HCT116 (cell line): Measurements from ENCODE around the gene SLC12A8.

Experiments
- ATF3 ChIP-seq: IDR thresholded peaks from 2 replicates; pipeline ENCODE4 v1.6.1; 2012
- CTCF ChIP-seq, 3 experiments: fragments of 200-600 bp in 1 of 3; sonication (generic) in 1 of 3; IDR thresholded peaks in 2 of 3; conservative IDR thresholded peaks in 1 of 3; 2 replicates each; pipeline ENCODE4 v1.5.1; 2012 to 2017; ENCODE audit warnings: low read depth in 2 of 3, low read length in 2 of 3, antibody characterized with exemption in 1 of 3, borderline replicate concordance in 1 of 3, control low read depth in 1 of 3, mild to moderate bottlenecking in 1 of 3, mixed read lengths in 1 of 3, mixed run types in 1 of 3, moderate library complexity in 1 of 3; ENCODE audit not compliant: insufficient read depth in 1 of 3
- EZH2 ChIP-seq: fragments of 200-600 bp; sonication (generic); IDR thresholded peaks from 2 replicates; pipeline ENCODE4 v1.6.1; 2017; ENCODE audit warnings: antibody characterized with exemption, mixed run types
- EZH2phosphoT487 ChIP-seq: fragments of 200-600 bp; IDR thresholded peaks from 2 replicates; pipeline ENCODE4 v1.6.1; 2018; ENCODE audit warnings: antibody characterized with exemption, borderline replicate concordance
- JUND ChIP-seq: IDR thresholded peaks from 2 replicates; pipeline ENCODE4 v1.6.1; 2012
- MAX ChIP-seq: IDR thresholded peaks from 2 replicates; pipeline ENCODE4 v1.6.1; 2012
- POLR2A ChIP-seq: IDR thresholded peaks from 2 replicates; pipeline ENCODE4 v1.7.0; 2011; ENCODE audit warnings: borderline replicate concordance; ENCODE audit not compliant: insufficient read depth, insufficient read length; ENCODE audit errors: extremely low read depth
- POLR2AphosphoS5 ChIP-seq: IDR thresholded peaks from 2 replicates; pipeline ENCODE4 v1.6.1; 2011; ENCODE audit warnings: mild to moderate bottlenecking, low read depth, low read length, moderate library complexity
- SP1 ChIP-seq: IDR thresholded peaks from 2 replicates; pipeline ENCODE4 v1.6.1; 2012; ENCODE audit warnings: low read depth
- TCF7L2 ChIP-seq: IDR thresholded peaks from 2 replicates; pipeline ENCODE4 v1.7.0; 2011; ENCODE audit warnings: borderline replicate concordance, inconsistent platforms; ENCODE audit not compliant: insufficient read depth, insufficient read length; ENCODE audit errors: extremely low read depth
- ZNF274 ChIP-seq: fragments of 200-500 bp; sonication (Bioruptor generic); IDR thresholded peaks from 2 replicates; pipeline ENCODE4 v1.6.1; 2014; ENCODE audit warnings: mild to moderate bottlenecking, low read depth, low read length, inconsistent platforms
- TF ChIP-seq, protein P1 (sequence below): IDR thresholded peaks from 2 replicates; pipeline ENCODE4 v1.6.1; 2012; ENCODE audit warnings: low read depth

DNA sequence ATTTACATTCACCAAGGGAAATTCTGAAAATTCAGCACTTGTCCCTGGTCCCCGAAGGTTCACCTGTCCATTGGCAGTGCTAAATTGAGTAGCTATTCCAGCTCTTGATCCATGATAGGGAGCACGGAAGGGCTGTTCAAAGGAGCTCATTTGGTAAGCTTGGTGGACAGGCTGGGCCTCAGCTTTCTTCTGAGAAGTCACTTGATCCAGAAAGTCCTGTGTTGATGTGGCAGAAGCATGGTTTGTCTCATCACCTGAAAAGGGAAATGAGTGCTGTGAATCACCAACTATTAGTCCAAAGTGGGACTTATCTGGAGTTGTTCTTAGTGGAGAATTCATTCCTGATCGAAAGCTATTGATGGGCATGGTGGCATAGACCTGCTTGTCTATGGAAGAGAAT, 19.9 kb upstream of the SLC12A8 start:
- TF ChIP-seq POLR2A = no peak
- no peak for TF ChIP-seq CTCF (IDR thresholded peaks at IDR 0.05 in 2 of 3, conservative IDR thresholded peaks at IDR 0.05 in 1 of 3; ENCODE audit: borderline replicate concordance in 1 of 3, insufficient read depth in 1 of 3, low read depth in 2 of 3, low read length in 2 of 3)
- TF ChIP-seq MAX = no peak
- no peak for TF ChIP-seq POLR2AphosphoS5
- TF ChIP-seq TCF7L2 = no peak
- TF ChIP-seq JUND = no peak
- no peak for TF ChIP-seq EZH2
- TF ChIP-seq, protein P1, sequence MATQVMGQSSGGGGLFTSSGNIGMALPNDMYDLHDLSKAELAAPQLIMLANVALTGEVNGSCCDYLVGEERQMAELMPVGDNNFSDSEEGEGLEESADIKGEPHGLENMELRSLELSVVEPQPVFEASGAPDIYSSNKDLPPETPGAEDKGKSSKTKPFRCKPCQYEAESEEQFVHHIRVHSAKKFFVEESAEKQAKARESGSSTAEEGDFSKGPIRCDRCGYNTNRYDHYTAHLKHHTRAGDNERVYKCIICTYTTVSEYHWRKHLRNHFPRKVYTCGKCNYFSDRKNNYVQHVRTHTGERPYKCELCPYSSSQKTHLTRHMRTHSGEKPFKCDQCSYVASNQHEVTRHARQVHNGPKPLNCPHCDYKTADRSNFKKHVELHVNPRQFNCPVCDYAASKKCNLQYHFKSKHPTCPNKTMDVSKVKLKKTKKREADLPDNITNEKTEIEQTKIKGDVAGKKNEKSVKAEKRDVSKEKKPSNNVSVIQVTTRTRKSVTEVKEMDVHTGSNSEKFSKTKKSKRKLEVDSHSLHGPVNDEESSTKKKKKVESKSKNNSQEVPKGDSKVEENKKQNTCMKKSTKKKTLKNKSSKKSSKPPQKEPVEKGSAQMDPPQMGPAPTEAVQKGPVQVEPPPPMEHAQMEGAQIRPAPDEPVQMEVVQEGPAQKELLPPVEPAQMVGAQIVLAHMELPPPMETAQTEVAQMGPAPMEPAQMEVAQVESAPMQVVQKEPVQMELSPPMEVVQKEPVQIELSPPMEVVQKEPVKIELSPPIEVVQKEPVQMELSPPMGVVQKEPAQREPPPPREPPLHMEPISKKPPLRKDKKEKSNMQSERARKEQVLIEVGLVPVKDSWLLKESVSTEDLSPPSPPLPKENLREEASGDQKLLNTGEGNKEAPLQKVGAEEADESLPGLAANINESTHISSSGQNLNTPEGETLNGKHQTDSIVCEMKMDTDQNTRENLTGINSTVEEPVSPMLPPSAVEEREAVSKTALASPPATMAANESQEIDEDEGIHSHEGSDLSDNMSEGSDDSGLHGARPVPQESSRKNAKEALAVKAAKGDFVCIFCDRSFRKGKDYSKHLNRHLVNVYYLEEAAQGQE = no peak
- TF ChIP-seq EZH2phosphoT487 = no peak
- TF ChIP-seq ATF3 = no peak
- no peak for TF ChIP-seq SP1
- TF ChIP-seq ZNF274 = no peak
